Fibroblast of skin of back (primary cell): ENCODE measurements around the gene AGAP1.
A peak's percentile ranks its signal among the peaks of the same experiment; 100 is the strongest.

ENCODE experiments used
- DNase-seq: peaks from one replicate; pipeline ENCODE4 v3.0.0-alpha.2; 2013

AGAP1 gene

DNA sequence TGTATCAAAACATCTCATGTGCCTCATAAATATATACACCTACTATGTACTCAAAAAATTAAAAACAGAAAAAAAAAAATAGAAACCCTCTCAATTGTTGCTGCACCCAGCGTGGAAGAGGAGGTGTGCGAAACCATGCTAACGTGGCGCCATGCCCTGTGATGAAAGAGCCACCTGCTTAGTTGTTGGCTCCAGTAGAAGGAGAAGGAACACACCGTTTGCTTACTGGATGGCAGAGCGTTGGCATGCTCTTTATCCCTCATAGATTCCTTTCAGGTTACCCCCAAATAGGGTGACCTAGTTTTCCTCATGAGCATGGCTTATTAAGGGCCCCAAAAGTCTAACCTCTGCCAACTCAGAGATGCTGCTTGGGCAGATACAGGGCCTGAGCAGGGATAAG, 332.1 kb downstream of the AGAP1 start:
- no peak for DNase-seq

DNA sequence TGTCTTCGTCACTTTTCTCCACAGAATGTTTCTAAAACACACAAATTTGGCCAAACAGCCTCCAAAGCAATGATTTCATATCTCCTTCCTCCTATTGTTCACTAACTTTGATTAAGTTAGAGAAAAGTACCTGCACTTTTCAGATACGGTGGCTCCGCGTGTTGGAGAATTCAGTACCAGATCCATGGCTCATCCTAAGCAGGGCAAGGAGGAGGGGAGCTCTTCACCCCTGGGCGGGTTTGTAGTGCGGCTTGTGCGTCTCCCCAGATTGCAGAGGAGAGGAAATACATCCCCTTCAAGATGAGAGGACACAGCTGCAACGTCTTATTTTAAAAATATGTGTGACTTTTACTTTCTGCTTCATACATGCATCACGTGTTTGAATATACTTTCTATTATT, 333.0 kb downstream of the AGAP1 start:
- no peak for DNase-seq

DNA sequence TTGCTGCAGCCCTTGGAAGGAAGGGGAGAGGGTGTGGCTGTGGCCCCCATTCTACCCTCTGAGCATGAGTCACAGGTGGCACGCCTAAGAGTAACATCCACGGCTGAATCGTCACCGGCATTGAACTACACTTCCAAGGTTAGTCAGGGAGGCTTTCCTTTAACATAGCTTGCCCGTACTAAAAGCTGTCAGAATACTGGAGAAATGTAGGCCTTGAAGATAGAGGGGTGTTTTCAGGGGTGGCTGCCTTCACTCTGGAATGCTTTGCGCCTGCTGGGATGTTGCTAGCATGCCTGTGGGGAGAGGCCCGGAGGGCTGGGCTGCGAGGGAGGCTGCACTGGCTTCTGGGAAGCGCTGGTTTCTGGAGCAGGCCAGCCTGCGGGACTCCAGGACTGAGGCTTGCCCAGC, 333.7 kb downstream of the AGAP1 start:
- peak; percentile 71 for DNase-seq

DNA sequence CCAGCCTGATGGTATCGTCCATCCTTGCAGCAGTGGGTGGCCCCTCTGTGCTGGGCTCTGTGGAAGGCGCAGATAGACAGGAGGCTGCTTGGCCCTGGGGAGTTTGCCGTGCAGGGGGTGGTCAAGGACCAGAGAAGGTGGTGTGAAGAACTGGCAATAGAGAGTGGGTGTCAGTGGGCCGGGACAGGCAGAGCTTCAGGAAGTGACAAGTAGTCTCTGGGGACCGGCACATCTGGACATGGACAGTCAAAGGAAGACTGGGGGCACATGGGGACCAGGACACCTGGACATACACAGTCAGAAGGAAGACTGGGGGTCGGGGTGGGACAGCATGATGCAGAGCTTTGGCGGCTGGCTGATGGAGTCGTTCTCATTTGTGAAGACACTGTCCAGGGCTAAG, 335.9 kb downstream of the AGAP1 start:
- DNase-seq: no peak

DNA sequence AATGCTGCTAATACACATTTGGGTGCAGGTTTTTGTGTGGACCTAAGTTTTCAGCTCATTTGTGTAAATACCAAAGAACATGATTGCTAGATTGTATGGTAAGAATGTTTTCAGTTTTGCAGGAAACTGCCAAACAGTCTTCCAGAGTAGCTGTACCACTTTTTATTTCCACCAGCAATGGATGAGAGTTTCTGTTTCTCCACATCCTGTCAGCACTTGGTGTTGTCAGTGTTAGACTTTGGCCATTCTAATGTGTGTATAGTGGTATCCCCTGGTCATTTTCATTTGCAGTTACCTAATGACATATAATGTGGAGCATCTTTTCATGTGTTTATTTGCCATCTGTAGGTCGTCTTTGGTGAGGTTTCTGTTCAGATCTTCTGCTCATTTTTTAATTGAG, 337.9 kb downstream of the AGAP1 start:
- DNase-seq: no peak

- no peak for DNase-seq
These were observed 339.1 kb downstream of the AGAP1 start for GRCh38 chr2:235832941-235833340.

GRCh38 chr2:235833971-235834620, 340.3 kb downstream of the AGAP1 start:
- DNase-seq: no peak

DNA sequence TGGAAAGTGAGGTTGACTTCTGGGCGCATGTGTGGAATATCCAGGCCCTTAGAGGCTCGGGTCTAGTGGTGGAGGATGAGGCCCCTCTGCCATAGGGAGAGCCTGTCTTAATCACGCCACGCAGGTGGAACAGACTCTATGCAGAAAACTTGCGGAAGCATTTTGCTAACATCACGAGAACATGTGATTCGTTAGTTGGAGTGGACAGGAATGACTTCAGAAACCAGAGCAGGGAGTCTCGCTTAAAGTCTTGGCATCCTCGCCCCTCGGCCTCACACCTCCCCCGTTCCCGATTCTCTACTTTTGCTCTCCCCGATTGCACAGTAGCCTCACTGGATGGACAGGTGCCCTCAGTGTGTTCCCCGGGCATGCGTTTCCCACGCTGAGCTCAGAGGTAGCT, 340.9 kb downstream of the AGAP1 start:
- no peak for DNase-seq

GRCh38 chr2:235835810-235836209, 342.0 kb downstream of the AGAP1 start:
- DNase-seq: no peak

GRCh38 chr2:235836491-235836911, 342.7 kb downstream of the AGAP1 start:
- no peak for DNase-seq

DNA sequence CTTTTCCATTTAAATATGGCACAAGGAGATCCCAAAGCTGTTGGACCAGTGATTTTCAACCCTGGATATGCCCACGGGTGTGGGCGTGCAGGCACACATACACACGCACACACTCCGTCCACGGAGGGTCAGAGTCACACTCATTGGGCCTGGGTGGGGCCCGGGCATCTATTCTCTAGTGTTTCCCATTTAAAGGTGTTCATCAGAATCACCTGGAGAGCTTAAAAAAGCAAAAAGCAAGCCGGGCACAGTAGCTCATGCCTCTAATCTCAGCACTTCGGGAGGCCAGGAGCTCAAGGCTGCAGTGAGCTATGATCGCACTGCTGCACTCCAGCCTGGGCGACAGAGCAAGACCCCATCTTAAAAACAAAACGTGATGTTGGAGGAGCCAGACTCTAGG, 345.4 kb downstream of the AGAP1 start:
- DNase-seq: no peak

- DNase-seq: no peak
These were observed 346.1 kb downstream of the AGAP1 start for GRCh38 chr2:235839974-235840373.

DNA sequence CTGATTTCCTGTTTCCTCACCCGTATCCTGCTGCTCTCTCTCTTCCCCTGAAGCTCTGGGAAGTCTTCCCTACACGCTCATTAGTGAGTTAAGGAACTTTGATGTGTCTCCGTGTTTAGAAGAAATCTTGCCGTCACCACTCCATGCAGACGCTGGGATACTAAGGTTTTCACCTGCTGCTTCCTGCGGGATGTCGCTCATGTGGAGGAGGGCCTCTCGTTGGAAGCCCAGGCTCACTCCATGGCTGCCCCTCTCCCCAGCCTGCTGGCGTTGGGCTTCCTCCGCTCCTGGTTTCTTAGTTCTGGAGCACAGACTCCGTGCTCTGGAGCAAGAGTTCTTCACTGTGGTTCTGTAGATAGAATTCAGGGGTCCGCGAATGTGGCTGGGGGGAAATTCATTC, 348.0 kb downstream of the AGAP1 start:
- no peak for DNase-seq

DNA sequence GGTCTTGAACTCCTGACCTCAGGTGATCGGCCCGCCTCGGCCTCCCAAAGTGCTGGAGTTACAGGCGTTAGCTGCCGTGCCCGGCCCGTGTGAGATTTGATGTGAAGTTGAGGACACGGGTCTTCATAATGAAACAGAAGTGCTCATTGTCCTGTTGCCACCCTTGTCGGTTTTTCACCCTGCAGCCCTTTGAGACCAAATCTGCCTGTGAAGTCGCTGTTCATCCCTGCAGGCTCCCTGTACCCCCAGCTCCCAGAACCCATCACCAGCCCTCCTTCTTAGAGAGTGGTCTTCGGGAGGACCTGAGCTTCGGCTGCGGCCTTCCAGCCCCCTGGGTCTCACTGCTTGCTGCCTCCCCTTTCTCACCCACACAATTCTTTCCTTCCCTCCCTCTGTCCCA, 349.1 kb downstream of the AGAP1 start:
- DNase-seq: no peak

DNA sequence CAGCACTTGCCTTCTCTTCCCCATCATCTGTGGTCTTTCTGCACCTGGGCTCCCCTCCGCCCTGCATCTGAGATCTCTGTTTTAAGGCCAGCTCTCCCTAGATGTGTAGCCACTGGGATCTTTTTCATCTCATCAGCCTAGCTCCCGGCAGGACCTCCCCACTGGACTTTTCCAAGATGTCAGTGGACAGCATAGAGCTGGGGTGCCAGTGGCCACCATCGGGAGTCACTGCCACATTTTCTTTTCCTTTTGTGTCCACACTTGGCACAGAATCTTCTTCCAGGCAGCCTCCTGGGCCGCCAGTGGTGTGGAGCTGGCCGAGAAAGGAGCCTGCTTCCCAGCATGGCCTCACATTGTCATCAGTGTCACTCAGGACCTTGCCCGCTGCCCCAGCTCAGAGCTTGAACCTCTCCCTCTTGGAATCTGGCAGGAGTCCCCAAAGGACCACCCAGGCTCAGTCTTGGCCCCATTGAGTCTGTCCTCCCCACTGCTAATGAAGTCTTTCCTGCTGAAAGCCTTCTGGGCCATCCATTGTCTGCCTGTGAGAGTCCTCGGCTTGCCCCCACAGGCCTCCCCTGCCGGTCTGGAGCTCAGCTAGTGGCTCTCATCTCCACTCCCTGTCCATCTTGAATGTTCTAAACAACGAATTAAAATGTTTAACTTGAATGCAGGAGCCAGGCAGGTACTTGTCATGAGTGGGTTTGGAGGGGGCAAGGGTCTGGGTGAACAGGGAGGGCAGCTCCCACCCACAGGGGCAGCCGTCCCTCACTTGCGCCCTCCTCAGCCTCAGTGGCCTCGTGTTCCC, 349.9 kb downstream of the AGAP1 start:
- DNase-seq: no peak

GRCh38 chr2:235844561-235844960, 350.7 kb downstream of the AGAP1 start:
- DNase-seq: no peak

DNA sequence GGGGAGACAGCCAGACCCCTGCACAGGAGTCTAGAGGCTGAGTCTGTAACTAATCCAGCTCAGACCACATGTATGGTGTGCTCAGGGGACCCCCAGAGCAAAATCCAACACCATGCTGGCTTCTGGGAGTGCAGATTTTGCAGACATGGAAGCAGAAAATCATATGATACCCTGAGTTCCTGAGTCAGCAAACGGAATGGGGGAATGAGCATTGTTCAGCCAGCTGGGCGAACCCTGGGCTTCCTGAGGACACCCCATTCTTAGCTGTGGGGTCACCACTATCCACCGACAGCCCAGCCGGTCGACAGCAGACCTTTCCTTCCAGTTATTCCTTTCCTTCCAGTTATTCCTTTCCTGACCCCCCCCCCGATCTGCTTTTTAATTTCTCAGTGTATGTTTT, 351.4 kb downstream of the AGAP1 start:
- no peak for DNase-seq

- no peak for DNase-seq
These were observed 353.7 kb downstream of the AGAP1 start for GRCh38 chr2:235847576-235847975.

DNA sequence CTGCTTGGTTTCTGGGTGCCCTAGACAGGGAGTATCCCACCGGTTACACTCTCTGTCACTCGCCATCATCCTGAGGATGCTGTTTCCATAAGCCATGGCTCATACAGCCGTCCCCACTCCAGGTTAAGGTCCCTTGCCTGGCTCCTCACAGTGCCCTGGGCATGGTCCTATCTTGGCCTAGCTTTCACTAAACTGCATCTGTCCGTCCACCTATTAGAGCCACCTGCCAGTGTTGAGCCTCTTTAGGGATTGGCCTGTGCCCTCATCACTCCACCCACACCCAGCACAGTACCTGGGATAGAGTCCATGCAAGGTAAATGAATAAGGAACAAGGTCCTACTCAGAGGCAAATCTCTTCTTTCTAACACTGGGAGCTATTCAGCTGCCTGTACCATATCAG, 354.2 kb downstream of the AGAP1 start:
- no peak for DNase-seq

DNA sequence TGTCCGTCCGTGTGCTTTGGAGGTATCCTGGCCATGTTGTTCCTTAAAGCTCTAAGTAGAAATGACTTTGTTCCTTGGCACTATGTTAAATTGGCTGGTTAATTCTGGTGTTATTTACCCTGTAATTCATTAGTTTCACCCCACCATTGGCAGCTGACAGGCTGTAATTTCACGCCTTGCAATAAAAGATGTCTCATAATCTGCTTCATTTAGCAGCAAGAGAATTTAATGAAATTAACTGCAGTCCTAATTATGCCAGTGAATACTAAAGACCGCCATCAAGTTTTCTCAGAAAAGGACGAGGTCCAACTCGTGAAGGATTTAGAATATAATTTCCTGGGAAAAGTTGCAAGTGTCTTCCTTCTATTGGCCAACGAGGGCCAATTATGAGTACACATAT, 355.1 kb downstream of the AGAP1 start:
- no peak for DNase-seq

DNA sequence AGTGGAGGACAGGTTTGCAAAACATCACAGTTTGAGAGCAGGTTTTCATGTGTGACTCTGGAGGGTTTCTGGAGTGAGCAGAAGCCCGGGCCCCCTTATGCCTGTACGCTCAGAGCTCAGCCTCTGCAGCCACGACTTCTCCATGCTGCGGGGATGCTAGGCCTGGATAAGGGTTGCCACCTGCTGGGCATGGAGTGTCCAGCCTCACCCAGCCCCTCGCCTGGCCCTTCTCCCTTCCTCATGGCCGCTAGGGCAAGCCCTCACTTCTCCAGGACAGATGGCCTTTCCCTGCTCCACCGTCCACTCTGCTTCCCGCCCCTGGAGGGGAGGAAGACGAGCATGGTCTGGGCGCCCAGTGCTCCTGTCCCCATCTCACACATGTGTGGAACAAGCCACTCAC, 355.6 kb downstream of the AGAP1 start:
- no peak for DNase-seq

GRCh38 chr2:235850289-235850688, 356.4 kb downstream of the AGAP1 start:
- no peak for DNase-seq

GRCh38 chr2:235850771-235851551, 357.1 kb downstream of the AGAP1 start:
- no peak for DNase-seq
